ENCODE data around the gene RAB9A. TPM values are rescaled to one million over a fixed set of nuclear protein-coding genes. Genes with fewer than 3 reads are reported as not detected.
"Not testable (repeated sequence)": the region's sequence is repeated elsewhere in the genome, so short reads cannot be mapped to it uniquely, and the experiment has no call there.

RAB9A gene
- total RNA-seq, 1 experiment from 2014 or later: 15.3 TPM

DNA sequence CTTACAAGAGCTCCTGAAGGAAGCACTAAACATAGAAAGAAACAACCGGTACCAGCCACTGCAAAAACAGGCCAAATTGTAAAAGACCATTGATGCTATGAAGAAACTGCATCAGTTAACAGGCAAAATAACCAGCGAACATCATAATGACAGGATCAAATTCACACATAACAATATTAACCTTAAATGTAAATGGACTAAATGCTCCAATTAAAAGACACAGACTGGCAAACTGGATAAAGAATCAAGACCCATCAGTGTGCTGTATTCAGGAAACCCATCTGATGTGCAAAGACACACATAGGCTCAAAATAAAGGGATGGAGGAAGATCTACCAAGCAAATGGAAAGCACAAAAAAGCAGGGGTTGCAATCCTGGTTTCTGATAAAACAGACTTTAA lies 37.7 kb downstream of the RAB9A start:
- H3K9me3 ChIP-seq (ENCODE audit: control insufficient read depth, insufficient read depth, low read depth, low read length); POLR2A ChIA-PET; BruUV-seq (replicated peaks); H3K36me3 ChIP-seq (ENCODE audit: control insufficient read depth, insufficient read depth, low read length); H3K27ac ChIP-seq (ENCODE audit: low read length); H3K4me3 ChIP-seq (ENCODE audit: low read depth in 2 of 2, low read length in 2 of 2); CTCF ChIA-PET; ATAC-seq; in situ Hi-C loops (cut with HindIII; ENCODE audit: low pct_unique_long_range_greater_than_20kb, low sequenced_read_pairs); DNase-seq (ENCODE audit: low read depth, low spot score); H3K4me1 ChIP-seq (ENCODE audit: control insufficient read depth, insufficient read depth, low read length); intact Hi-C loops (cut with micrococcal nuclease; ENCODE audit: unreplicated experiment); H3K27me3 ChIP-seq (ENCODE audit: control insufficient read depth, insufficient read depth, low read length): not testable (repeated sequence)

DNA sequence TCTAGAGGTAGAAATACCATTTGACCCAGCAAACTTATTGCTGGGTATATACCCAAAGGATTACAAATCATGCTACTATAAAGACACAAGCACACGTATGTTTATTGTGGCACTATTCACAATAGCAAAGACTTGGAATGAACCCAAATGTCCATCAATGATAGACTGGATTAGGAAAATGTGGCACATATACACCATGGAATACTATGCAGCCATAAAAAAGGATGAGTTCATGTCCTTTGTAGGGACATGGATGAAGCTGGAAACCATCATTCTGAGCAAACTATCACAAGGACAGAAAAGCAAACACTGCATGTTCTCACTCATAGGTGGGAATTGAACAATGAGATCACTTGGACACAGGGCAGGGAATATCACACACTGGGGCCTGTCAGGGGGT lies 41.6 kb downstream of the RAB9A start:
- H3K4me3 ChIP-seq (ENCODE audit: low read depth in 2 of 2, low read length in 2 of 2); POLR2A ChIA-PET; BruUV-seq (replicated peaks); ATAC-seq; H3K9me3 ChIP-seq (ENCODE audit: control insufficient read depth, insufficient read depth, low read depth, low read length); DNase-seq (ENCODE audit: low read depth, low spot score); CTCF ChIA-PET; in situ Hi-C loops (cut with HindIII; ENCODE audit: low pct_unique_long_range_greater_than_20kb, low sequenced_read_pairs); H3K27ac ChIP-seq (ENCODE audit: low read length); intact Hi-C loops (cut with micrococcal nuclease; ENCODE audit: unreplicated experiment); H3K27me3 ChIP-seq (ENCODE audit: control insufficient read depth, insufficient read depth, low read length); H3K36me3 ChIP-seq (ENCODE audit: control insufficient read depth, insufficient read depth, low read length); H3K4me1 ChIP-seq (ENCODE audit: control insufficient read depth, insufficient read depth, low read length): not testable (repeated sequence)

DNA sequence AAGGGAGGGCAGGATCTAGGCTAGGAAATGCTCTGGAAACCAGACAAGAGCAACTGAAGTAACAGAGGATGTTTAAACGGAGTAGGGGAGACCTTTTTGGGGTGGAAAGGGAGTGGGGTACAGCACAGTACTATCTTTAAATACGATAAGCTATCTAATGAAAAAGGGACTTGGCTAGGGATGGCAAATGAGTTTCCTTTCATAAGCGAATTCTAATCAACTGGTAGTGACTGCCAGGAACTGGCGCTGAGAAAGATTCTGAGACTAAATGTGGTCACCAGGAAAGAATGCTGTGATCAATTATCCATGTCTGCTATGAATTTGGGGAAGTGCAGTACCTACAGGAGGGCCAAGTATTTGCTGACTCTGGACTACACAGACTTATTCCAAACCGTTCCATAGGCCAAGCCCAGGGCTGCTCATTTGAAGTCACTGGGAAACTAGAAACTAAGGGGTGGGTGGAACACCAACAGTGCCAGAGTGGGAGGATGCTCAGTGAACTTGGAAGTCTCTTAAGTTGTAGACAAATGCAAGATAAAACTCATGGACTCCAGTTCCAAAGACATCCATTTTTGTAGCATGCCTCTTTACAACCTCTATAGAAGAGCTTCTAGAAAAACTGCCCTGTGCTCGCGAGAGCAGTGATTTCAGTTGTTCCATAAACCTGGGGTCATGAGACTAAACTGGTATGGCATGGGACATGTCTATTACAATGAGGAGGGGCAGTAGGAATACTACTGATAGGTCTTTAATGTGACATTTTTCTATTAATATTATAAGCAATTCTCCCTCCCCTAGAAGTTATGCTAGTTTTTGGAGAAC lies 43.5 kb downstream of the RAB9A start:
- Histone ChIP-seq H3K27ac (ENCODE audit: low read length) (no peak overlapping the region), H3K4me1 (ENCODE audit: control insufficient read depth, insufficient read depth, low read length) (no peaks in the 10 kb centered on the region), H3K27me3 (ENCODE audit: control insufficient read depth, insufficient read depth, low read length) (no peaks in the 10 kb centered on the region), H3K4me3 (ENCODE audit: low read depth in 2 of 2, low read length in 2 of 2) (no peak overlapping the region), H3K36me3 (ENCODE audit: control insufficient read depth, insufficient read depth, low read length) (no peaks in the 10 kb centered on the region; the same call in 1 of the 2 replicates), H3K9me3 (ENCODE audit: control insufficient read depth, insufficient read depth, low read depth, low read length) (no peaks in the 10 kb centered on the region)
- no TSS peak for BruUV-seq (replicated peaks)
- DNase-seq (ENCODE audit: low read depth, low spot score): no peak
- ChIA-PET CTCF (no interaction called here), POLR2A (no interaction called here)
- ATAC-seq: no peak
- intact Hi-C loops (cut with micrococcal nuclease; ENCODE audit: unreplicated experiment): no loop called here
- in situ Hi-C loops (cut with HindIII; ENCODE audit: low pct_unique_long_range_greater_than_20kb, low sequenced_read_pairs): no loop called here
- TF ChIP-seq, protein P1, sequence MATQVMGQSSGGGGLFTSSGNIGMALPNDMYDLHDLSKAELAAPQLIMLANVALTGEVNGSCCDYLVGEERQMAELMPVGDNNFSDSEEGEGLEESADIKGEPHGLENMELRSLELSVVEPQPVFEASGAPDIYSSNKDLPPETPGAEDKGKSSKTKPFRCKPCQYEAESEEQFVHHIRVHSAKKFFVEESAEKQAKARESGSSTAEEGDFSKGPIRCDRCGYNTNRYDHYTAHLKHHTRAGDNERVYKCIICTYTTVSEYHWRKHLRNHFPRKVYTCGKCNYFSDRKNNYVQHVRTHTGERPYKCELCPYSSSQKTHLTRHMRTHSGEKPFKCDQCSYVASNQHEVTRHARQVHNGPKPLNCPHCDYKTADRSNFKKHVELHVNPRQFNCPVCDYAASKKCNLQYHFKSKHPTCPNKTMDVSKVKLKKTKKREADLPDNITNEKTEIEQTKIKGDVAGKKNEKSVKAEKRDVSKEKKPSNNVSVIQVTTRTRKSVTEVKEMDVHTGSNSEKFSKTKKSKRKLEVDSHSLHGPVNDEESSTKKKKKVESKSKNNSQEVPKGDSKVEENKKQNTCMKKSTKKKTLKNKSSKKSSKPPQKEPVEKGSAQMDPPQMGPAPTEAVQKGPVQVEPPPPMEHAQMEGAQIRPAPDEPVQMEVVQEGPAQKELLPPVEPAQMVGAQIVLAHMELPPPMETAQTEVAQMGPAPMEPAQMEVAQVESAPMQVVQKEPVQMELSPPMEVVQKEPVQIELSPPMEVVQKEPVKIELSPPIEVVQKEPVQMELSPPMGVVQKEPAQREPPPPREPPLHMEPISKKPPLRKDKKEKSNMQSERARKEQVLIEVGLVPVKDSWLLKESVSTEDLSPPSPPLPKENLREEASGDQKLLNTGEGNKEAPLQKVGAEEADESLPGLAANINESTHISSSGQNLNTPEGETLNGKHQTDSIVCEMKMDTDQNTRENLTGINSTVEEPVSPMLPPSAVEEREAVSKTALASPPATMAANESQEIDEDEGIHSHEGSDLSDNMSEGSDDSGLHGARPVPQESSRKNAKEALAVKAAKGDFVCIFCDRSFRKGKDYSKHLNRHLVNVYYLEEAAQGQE (IDR thresholded peaks at IDR 0.05; ENCODE audit: insufficient read depth in 1 of 2, low read depth in 2 of 2, low read length in 1 of 2): no peak
- TF ChIP-seq POLR2AphosphoS5 (IDR thresholded peaks at IDR 0.05; ENCODE audit: low read depth, low read length) (no peak), SIN3A (IDR thresholded peaks at IDR 0.05; ENCODE audit: borderline replicate concordance, insufficient read depth, low read depth, low read length) (no peak), TCF7L2 (IDR thresholded peaks at IDR 0.05; ENCODE audit: low read depth, low read length) (no peak)
- TF ChIP-seq, protein P2, sequence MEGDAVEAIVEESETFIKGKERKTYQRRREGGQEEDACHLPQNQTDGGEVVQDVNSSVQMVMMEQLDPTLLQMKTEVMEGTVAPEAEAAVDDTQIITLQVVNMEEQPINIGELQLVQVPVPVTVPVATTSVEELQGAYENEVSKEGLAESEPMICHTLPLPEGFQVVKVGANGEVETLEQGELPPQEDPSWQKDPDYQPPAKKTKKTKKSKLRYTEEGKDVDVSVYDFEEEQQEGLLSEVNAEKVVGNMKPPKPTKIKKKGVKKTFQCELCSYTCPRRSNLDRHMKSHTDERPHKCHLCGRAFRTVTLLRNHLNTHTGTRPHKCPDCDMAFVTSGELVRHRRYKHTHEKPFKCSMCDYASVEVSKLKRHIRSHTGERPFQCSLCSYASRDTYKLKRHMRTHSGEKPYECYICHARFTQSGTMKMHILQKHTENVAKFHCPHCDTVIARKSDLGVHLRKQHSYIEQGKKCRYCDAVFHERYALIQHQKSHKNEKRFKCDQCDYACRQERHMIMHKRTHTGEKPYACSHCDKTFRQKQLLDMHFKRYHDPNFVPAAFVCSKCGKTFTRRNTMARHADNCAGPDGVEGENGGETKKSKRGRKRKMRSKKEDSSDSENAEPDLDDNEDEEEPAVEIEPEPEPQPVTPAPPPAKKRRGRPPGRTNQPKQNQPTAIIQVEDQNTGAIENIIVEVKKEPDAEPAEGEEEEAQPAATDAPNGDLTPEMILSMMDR (IDR thresholded peaks at IDR 0.05): no peak
